Upper lobe of right lung (tissue), 1 donor: ENCODE results near the gene TBCD. TPM values are rescaled to one million over a fixed set of nuclear protein-coding genes. Genes with fewer than 3 reads are reported as not detected.

Experiments used
- ATAC-seq: fragments of 200-7000 bp; cut with Tn5 transposase; one replicate; pipeline ENCODE4 v1.9.1; 2020; ENCODE audit warnings: mild to moderate bottlenecking, moderate library complexity
- DNase-seq: peaks from one replicate; pipeline ENCODE4 v3.0.0-alpha.2; 2020
- H3K27ac ChIP-seq: fragments of 200-600 bp; one replicate; pipeline ENCODE4 v1.8.0; 2022
- H3K27me3 ChIP-seq: fragments of 200-600 bp; one replicate; pipeline ENCODE4 v1.8.0; 2022; ENCODE audit warnings: mild to moderate bottlenecking
- H3K36me3 ChIP-seq: fragments of 200-600 bp; one replicate; pipeline ENCODE4 v1.8.0; 2022
- H3K4me1 ChIP-seq: fragments of 200-600 bp; one replicate; pipeline ENCODE4 v1.8.0; 2022
- H3K4me3 ChIP-seq: fragments of 200-600 bp; one replicate; pipeline ENCODE4 v1.8.0; 2022; ENCODE audit warnings: mild to moderate bottlenecking
- H3K9me3 ChIP-seq: fragments of 200-600 bp; one replicate; pipeline ENCODE4 v1.8.0; 2022
- CTCF ChIP-seq: fragments of 200-600 bp; IDR thresholded peaks from one replicate; pipeline ENCODE4 v1.8.0; 2022; ENCODE audit warnings: antibody characterized with exemption
- intact Hi-C: fragments of 100-400 bp; cut with DNase I; formaldehyde crosslinking; loops from one replicate; pipeline ENCODE4 v1.11.0; 2022
- total RNA-seq: library from RNA; stranded (reverse); fragmentation: NEBNext Ultra II Directional; extraction: Animal tissue kit (Norgen Biotek cat#: 25700); gene quantifications from one replicate; pipeline ENCODE4 v1.2.1, GENCODE V29; 2021
- donor health status: DM: no; HTN: yes; CAD: no; lungs with severe emphysema.

Gene TBCD
- total RNA-seq, 1 donor from 2014 or later, result 84.5 TPM

GRCh38 chr17:82826211-82826610 lies 74.3 kb downstream of the TBCD start:
- TF ChIP-seq CTCF, result no peak
- ATAC-seq, result no peak
- intact Hi-C loops, result no loop called here

GRCh38 chr17:82826956-82827355 lies 75.1 kb downstream of the TBCD start:
- TF ChIP-seq CTCF, result no peak
- DNase-seq (no peak), ATAC-seq (no peak)
- Histone ChIP-seq H3K36me3 (peaks cover 6% of the 10 kb centered on the region), H3K4me3 (no peak overlapping the region), H3K27ac (no peak overlapping the region), H3K9me3 (no peaks in the 10 kb centered on the region), H3K4me1 (no peaks in the 10 kb centered on the region), H3K27me3 (no peaks in the 10 kb centered on the region)
- intact Hi-C loops, result no loop called here

More at GRCh38 chr17:82826211-82826610, 74.3 kb downstream of the TBCD start:
- H3K4me3 ChIP-seq, result no peak overlapping the region
- H3K27ac ChIP-seq, result no peak overlapping the region
- H3K4me1 ChIP-seq, result no peaks in the 10 kb centered on the region
- no peaks in the 10 kb centered on the region for H3K9me3 ChIP-seq
- no peaks in the 10 kb centered on the region for H3K27me3 ChIP-seq
- peaks cover 6% of the 10 kb centered on the region for H3K36me3 ChIP-seq
- DNase-seq, result no peak

- no peaks in the 10 kb centered on the region for H3K27me3 ChIP-seq
- no peak for TF ChIP-seq CTCF
- H3K4me3 ChIP-seq, result no peak overlapping the region
- H3K27ac ChIP-seq, result no peak overlapping the region
- H3K4me1 ChIP-seq, result no peaks in the 10 kb centered on the region
- no peaks in the 10 kb centered on the region for H3K9me3 ChIP-seq
- intact Hi-C loops, result no loop called here
- H3K36me3 ChIP-seq, result peaks cover 12% of the 10 kb centered on the region
- DNase-seq (no peak), ATAC-seq (no peak)
Measured at GRCh38 chr17:82828875-82829487, 77.1 kb downstream of the TBCD start.

- DNase-seq, result no peak
- intact Hi-C loops, result no loop called here
- TF ChIP-seq CTCF, result no peak
- H3K4me3 ChIP-seq, result no peak overlapping the region
- peaks cover 12% of the 10 kb centered on the region for H3K36me3 ChIP-seq
- no peak overlapping the region for H3K27ac ChIP-seq
- H3K27me3 ChIP-seq, result no peaks in the 10 kb centered on the region
- no peaks in the 10 kb centered on the region for H3K4me1 ChIP-seq
- no peaks in the 10 kb centered on the region for H3K9me3 ChIP-seq
- peak; percentile 58 for ATAC-seq
Measured at GRCh38 chr17:82830249-82830661, 78.4 kb downstream of the TBCD start.

GRCh38 chr17:82831041-82831817 lies 79.4 kb downstream of the TBCD start:
- Histone ChIP-seq H3K27ac (no peak overlapping the region), H3K27me3 (no peaks in the 10 kb centered on the region), H3K4me1 (no peaks in the 10 kb centered on the region), H3K36me3 (peaks cover 12% of the 10 kb centered on the region), H3K4me3 (no peak overlapping the region), H3K9me3 (no peaks in the 10 kb centered on the region)
- intact Hi-C loops, result no loop called here
- ATAC-seq (no peak), DNase-seq (no peak)
- TF ChIP-seq CTCF, result no peak
